ENCODE measurements around the gene PDLIM5.
A peak's percentile ranks its signal among the peaks of the same experiment; 100 is the strongest.
"Not testable (repeated sequence)": the region's sequence is repeated elsewhere in the genome, so short reads cannot be mapped to it uniquely, and the experiment has no call there.

Gene PDLIM5

GRCh38 chr4:94654714-94655113 lies 203.0 kb downstream of the PDLIM5 start:
- Mint-ChIP-seq H3K36me3 (ENCODE audit: low read depth) (peaks cover 72% of the 10 kb centered on the region), H3K4me3 (no peak overlapping the region), H3K27ac (peak overlapping the region; percentile 91), H3K4me1 (peaks cover 21% of the 10 kb centered on the region), H3K27me3 (ENCODE audit: low read depth, poor library complexity) (no peaks in the 10 kb centered on the region), H3K9me3 (no peaks in the 10 kb centered on the region)
- no peak for DNase-seq
- TF ChIP-seq CTCF (IDR thresholded peaks at IDR 0.05), result no peak

GRCh38 chr4:94660614-94661013 lies 208.9 kb downstream of the PDLIM5 start:
- H3K36me3 Mint-ChIP-seq (ENCODE audit: low read depth), result peaks cover 78% of the 10 kb centered on the region
- H3K9me3 Mint-ChIP-seq, result no peaks in the 10 kb centered on the region
- peaks cover 2% of the 10 kb centered on the region for H3K4me1 Mint-ChIP-seq
- DNase-seq, result no peak
- no peaks in the 10 kb centered on the region for H3K27me3 Mint-ChIP-seq (ENCODE audit: low read depth, poor library complexity)
- TF ChIP-seq CTCF (IDR thresholded peaks at IDR 0.05), result no peak
- H3K4me3 Mint-ChIP-seq, result no peak overlapping the region
- peak overlapping the region; percentile 64 for H3K27ac Mint-ChIP-seq

- H3K9me3 Mint-ChIP-seq, result not testable (repeated sequence)
These were observed 213.3 kb downstream of the PDLIM5 start for GRCh38 chr4:94665021-94665420.

GRCh38 chr4:94665500-94666404 lies 214.0 kb downstream of the PDLIM5 start:
- Mint-ChIP-seq H3K27ac (peak overlapping the region; percentile 93), H3K27me3 (ENCODE audit: low read depth, poor library complexity) (no peaks in the 10 kb centered on the region), H3K4me3 (no peak overlapping the region), H3K4me1 (peaks cover 28% of the 10 kb centered on the region), H3K36me3 (ENCODE audit: low read depth) (peaks cover 55% of the 10 kb centered on the region), H3K9me3 (no peaks in the 10 kb centered on the region)
- DNase-seq, result no peak
- no peak for TF ChIP-seq CTCF (IDR thresholded peaks at IDR 0.05)

More at GRCh38 chr4:94665021-94665420, 213.3 kb downstream of the PDLIM5 start:
- H3K4me3 Mint-ChIP-seq; H3K27ac Mint-ChIP-seq; DNase-seq; H3K27me3 Mint-ChIP-seq (ENCODE audit: low read depth, poor library complexity): not testable (repeated sequence)
- peaks cover 21% of the 10 kb centered on the region for H3K4me1 Mint-ChIP-seq
- H3K36me3 Mint-ChIP-seq (ENCODE audit: low read depth), result peaks cover 59% of the 10 kb centered on the region

- peaks cover 34% of the 10 kb centered on the region for H3K36me3 Mint-ChIP-seq (ENCODE audit: low read depth)
- peaks cover 44% of the 10 kb centered on the region for H3K4me1 Mint-ChIP-seq
- DNase-seq, result no peak
- no peaks in the 10 kb centered on the region for H3K9me3 Mint-ChIP-seq
- no peak overlapping the region for H3K4me3 Mint-ChIP-seq
- TF ChIP-seq CTCF (IDR thresholded peaks at IDR 0.05), result no peak
- no peaks in the 10 kb centered on the region for H3K27me3 Mint-ChIP-seq (ENCODE audit: low read depth, poor library complexity)
- H3K27ac Mint-ChIP-seq, result no peak overlapping the region
These were observed 217.0 kb downstream of the PDLIM5 start for GRCh38 chr4:94668724-94669123.

- no peaks in the 10 kb centered on the region for H3K9me3 Mint-ChIP-seq
- H3K4me1 Mint-ChIP-seq, result peaks cover 44% of the 10 kb centered on the region
- DNase-seq, result no peak
- TF ChIP-seq CTCF (IDR thresholded peaks at IDR 0.05), result no peak
- H3K4me3 Mint-ChIP-seq, result no peak overlapping the region
- peak overlapping the region; percentile 14 for H3K27ac Mint-ChIP-seq
- H3K27me3 Mint-ChIP-seq (ENCODE audit: low read depth, poor library complexity), result no peaks in the 10 kb centered on the region
- H3K36me3 Mint-ChIP-seq (ENCODE audit: low read depth), result peaks cover 27% of the 10 kb centered on the region
These were observed 218.2 kb downstream of the PDLIM5 start for GRCh38 chr4:94669672-94670664.

Measured in nephron progenitor cell (in vitro differentiated cells).